GM12878 (cell line): ENCODE results near the gene C2CD4D. TPM values are rescaled to one million over a fixed set of nuclear protein-coding genes. Genes with fewer than 3 reads are reported as not detected.

Experiments
- ATAC-seq: fragments of 200-7000 bp; cut with Tn5 transposase; 3 replicates; pipeline ENCODE4 v1.9.1; 2020; ENCODE audit warnings: mild to moderate bottlenecking, moderate library complexity
- BruUV-seq: library from RNA; stranded (reverse); fragments of 400-500 nt; replicated peaks from 2 replicates; lab custom pipeline; 2021; lab: Mats Ljungman, UMichigan
- CTCF ChIA-PET: fragments of 300-600 bp; sonication (Branson Sonifier 250); formaldehyde crosslinking; extraction: SDS; loops from one replicate; lab custom pipeline; 2021; ENCODE audit warnings: inconsistent platforms; lab: Yijun Ruan, JAX
- POLR2A ChIA-PET: fragments of 350-600 bp; formaldehyde crosslinking; extraction: SDS; loops from one replicate; lab custom pipeline; 2021; ENCODE audit warnings: inconsistent platforms; lab: Charles Lee
- RAD21 ChIA-PET: fragments of 300-600 bp; sonication (Branson Sonifier 250); formaldehyde crosslinking; loops from one replicate; lab custom pipeline; 2023; ENCODE audit warnings: antibody characterized with exemption; ENCODE audit not compliant: unreplicated experiment; lab: Charles Lee
- SMC1A ChIA-PET: fragments of 300-600 bp; sonication (Branson Sonifier 250); formaldehyde crosslinking; loops from one replicate; lab custom pipeline; 2023; ENCODE audit not compliant: unreplicated experiment, uncharacterized antibody; lab: Charles Lee
- DNase-seq: peaks from one replicate; pipeline ENCODE4 v3.0.0-alpha.2; 2011; ENCODE audit warnings: low read depth, low spot score
- FAIRE-seq: peaks from 3 replicates; lab custom pipeline; 2011; peaks lifted over from hg19 to GRCh38; lab: Jason Lieb, UNC
- H2AFZ ChIP-seq: 2 replicates; pipeline ENCODE4 v1.6.0; 2011; ENCODE audit warnings: low read depth, low read length, control low read depth; ENCODE audit not compliant: control insufficient read depth
- H3K27ac ChIP-seq: 2 replicates; pipeline ENCODE4 v1.5.1; 2011; ENCODE audit warnings: control low read depth; ENCODE audit not compliant: control insufficient read depth, insufficient read depth
- H3K27me3 ChIP-seq, 2 experiments: replicated peaks in 1 of 2; 2 replicates each; pipeline versions ENCODE4 v1.6.0 to v1.6.1; 2011; ENCODE audit warnings: low read length in 1 of 2; ENCODE audit not compliant: control insufficient read depth in 2 of 2, insufficient read depth in 2 of 2
- H3K36me3 ChIP-seq, 2 experiments: 2 replicates each; pipeline ENCODE4 v1.5.1; 2011; ENCODE audit warnings: low read length in 1 of 2; ENCODE audit not compliant: control insufficient read depth in 2 of 2, insufficient read depth in 2 of 2
- H3K4me1 ChIP-seq: 2 replicates; pipeline ENCODE4 v1.6.1; 2011; ENCODE audit warnings: mild to moderate bottlenecking, low read length, moderate library complexity, mixed read lengths; ENCODE audit not compliant: control insufficient read depth, insufficient read depth
- H3K4me2 ChIP-seq: 2 replicates; pipeline ENCODE4 v1.6.0; 2011; ENCODE audit warnings: control low read depth; ENCODE audit not compliant: control insufficient read depth, insufficient read depth
- H3K4me3 ChIP-seq: fragments of 200-600 bp; sonication (generic); 2 replicates; pipeline ENCODE4 v1.5.1; 2016
- H3K79me2 ChIP-seq: 2 replicates; pipeline ENCODE4 v1.6.0; 2011; ENCODE audit warnings: low read length; ENCODE audit not compliant: control insufficient read depth, insufficient read depth
- H3K9ac ChIP-seq: 2 replicates; pipeline ENCODE4 v1.8.0; 2011; ENCODE audit warnings: low read length, control low read depth, mixed read lengths; ENCODE audit not compliant: control insufficient read depth, insufficient read depth
- H3K9me3 ChIP-seq: replicated peaks from 3 replicates; pipeline ENCODE4 v1.5.1; 2011; ENCODE audit warnings: mild to moderate bottlenecking, low read length; ENCODE audit not compliant: control insufficient read depth, insufficient read depth
- H4K20me1 ChIP-seq: 2 replicates; pipeline ENCODE4 v1.6.0; 2011; ENCODE audit not compliant: control insufficient read depth, insufficient read depth
- CBX3 ChIP-seq: fragments of 200-600 bp; sonication (generic); IDR thresholded peaks from 2 replicates; pipeline ENCODE4 v1.6.1; 2016; ENCODE audit warnings: low read depth, borderline replicate concordance
- CEBPB ChIP-seq, 2 experiments: fragments of 150-350 bp in 1 of 2; IDR thresholded peaks; 2 replicates each; pipeline ENCODE4 v1.6.1; 2012 to 2014; ENCODE audit warnings: low read depth in 2 of 2, low read length in 2 of 2, borderline replicate concordance in 1 of 2, inconsistent platforms in 1 of 2
- CREB1 ChIP-seq: IDR thresholded peaks from 2 replicates; pipeline ENCODE4 v1.6.1; 2012; ENCODE audit warnings: low read depth, mild to moderate bottlenecking, inconsistent platforms
- FOXK2 ChIP-seq: fragments of 450-650 bp; IDR thresholded peaks from 2 replicates; pipeline ENCODE4 v1.6.1; 2017; ENCODE audit warnings: mild to moderate bottlenecking, moderate library complexity
- IKZF2 ChIP-seq, 2 experiments: fragments of 450-650 bp; IDR thresholded peaks; 2 replicates each; pipeline ENCODE4 v1.6.1; 2017; ENCODE audit warnings: mild to moderate bottlenecking in 2 of 2, moderate library complexity in 2 of 2
- IRF5 ChIP-seq: fragments of 450-650 bp; IDR thresholded peaks from 2 replicates; pipeline ENCODE4 v1.6.1; 2017; ENCODE audit warnings: borderline replicate concordance
- MEF2A ChIP-seq: IDR thresholded peaks from 2 replicates; pipeline ENCODE4 v1.6.1; 2011; ENCODE audit warnings: low read depth, mild to moderate bottlenecking, low read length, moderate library complexity; ENCODE audit not compliant: insufficient read depth
- MTA3 ChIP-seq: IDR thresholded peaks from 2 replicates; pipeline ENCODE4 v1.6.1; 2012; ENCODE audit warnings: low read length, inconsistent platforms, borderline replicate concordance
- MYC ChIP-seq: IDR thresholded peaks from 2 replicates; pipeline ENCODE4 v1.6.1; 2011; ENCODE audit warnings: mild to moderate bottlenecking, low read length, moderate library complexity, inconsistent platforms; ENCODE audit not compliant: insufficient read depth, insufficient replicate concordance, insufficient read length, severe bottlenecking
- RAD51 ChIP-seq: fragments of 450-650 bp; IDR thresholded peaks from 2 replicates; pipeline ENCODE4 v1.6.1; 2016; ENCODE audit warnings: moderate library complexity, mild to moderate bottlenecking, inconsistent platforms
- SP1 ChIP-seq: IDR thresholded peaks from one replicate; pipeline ENCODE4 v1.6.1; 2011; ENCODE audit warnings: low read depth, low read length
- SREBF2 ChIP-seq: IDR thresholded peaks from 2 replicates; pipeline ENCODE4 v1.6.1; 2012; ENCODE audit warnings: mild to moderate bottlenecking, low read length
- SUZ12 ChIP-seq: fragments of 200-600 bp; sonication (generic); IDR thresholded peaks from one replicate; pipeline ENCODE4 v1.6.1; 2018; ENCODE audit warnings: antibody characterized with exemption, mild to moderate bottlenecking; ENCODE audit not compliant: unreplicated experiment
- ZBTB40 ChIP-seq: fragments of 450-650 bp; IDR thresholded peaks from 2 replicates; pipeline ENCODE4 v1.6.1; 2016; ENCODE audit warnings: mild to moderate bottlenecking, moderate library complexity, borderline replicate concordance
- WGBS: methylation state at CpG from one replicate; pipeline ENCODE4 v1.1.6; 2016; ENCODE audit warnings: low lambda C conversion rate; ENCODE audit not compliant: insufficient replicate concordance, insufficient coverage; ENCODE audit errors: missing lambda C conversion rate; 5-methylcytosine and 5-hydroxymethylcytosine counted together
- in situ Hi-C: fragments of 300-500 bp; cut with MboI; formaldehyde crosslinking; loops from 9 replicates; pipeline ENCODE4 v1.14.3; 2018; ENCODE audit warnings: mixed read lengths
- intact Hi-C: fragments of 100-400 bp; cut with micrococcal nuclease; formaldehyde crosslinking; loops from one replicate; pipeline ENCODE4 v1.14.2; 2022; ENCODE audit not compliant: unreplicated experiment
- polyA plus RNA-seq, 11 experiments: library from polyadenylated mRNA; depleted of rRNA in 4 of 11; unstranded in 6 of 11; stranded (reverse) in 5 of 11; fragments of >200 nt; fragmentation: Nextera tagmentation in 4 of 11; fragmentation: Illumina TruSeq in 1 of 11; extraction: Ambion mirVana in 4 of 11; extraction: Trizol in 1 of 11; gene quantifications; 1 replicate in 1 of 11; 2 replicates in 10 of 11; pipeline versions ENCODE4 v1.2.1 to v1.2.3, GENCODE V29; 2011 to 2016; ENCODE audit warnings: inconsistent platforms in 2 of 11, missing spikeins in 2 of 11, low read depth in 1 of 11
- total RNA-seq, 4 experiments: library from RNA; depleted of rRNA in 3 of 4; stranded (reverse); fragments of >200 nt in 3 of 4; fragmentation: Illumina TruSeq in 1 of 4; extraction: Trizol in 1 of 4; gene quantifications; 2 replicates each; pipeline versions ENCODE4 v1.2.1 to v1.2.3, GENCODE V29; 2013 to 2021

C2CD4D gene
- total and polyA plus RNA-seq, 10 of the 15 experiments (the other 5 are each of a cell fraction or from before 2014, with no cell fraction given): 0.03 to 0.67 (median 0.13) TPM; not detected in 4

GRCh38 chr1:151849126-151849525 is 9.5 kb upstream of the C2CD4D start:
- Histone ChIP-seq H3K9ac (no peak overlapping the region), H3K9me3 (no peaks in the 10 kb centered on the region), H3K27ac (no peak overlapping the region), H3K4me3 (no peak overlapping the region), H4K20me1 (no peaks in the 10 kb centered on the region), H3K36me3 (no peaks in the 10 kb centered on the region), H3K4me1 (no peaks in the 10 kb centered on the region), H3K79me2 (no peaks in the 10 kb centered on the region), H3K27me3 (peaks cover 0 to 3% of the 10 kb centered on the region in 2 experiments; a peak in 1 of 4 replicates), H2AFZ (no peak overlapping the region), H3K4me2 (no peak overlapping the region)
- intact Hi-C loops: no loop called here
- in situ Hi-C loops: no loop called here
- RAD21 ChIA-PET: no interaction called here
- ATAC-seq: no peak
- SMC1A ChIA-PET: interaction anchor here (1.0 to 2.1 kb wide), 6 partner anchors 9 to 129 kb away, joined by 3 to 7 read pairs (median 4); partner anchors contain the start of gene C2CD4D
- FAIRE-seq: no peak
- no peak for TF ChIP-seq CEBPB (IDR thresholded peaks at IDR 0.05; ENCODE audit: borderline replicate concordance in 1 of 2, low read depth in 2 of 2, low read length in 2 of 2)
- TF ChIP-seq SREBF2: no peak
- TF ChIP-seq IRF5: no peak
- TF ChIP-seq MTA3: no peak
- TF ChIP-seq MYC: no peak
- no peak for TF ChIP-seq SP1
- no peak for TF ChIP-seq IKZF2 (IDR thresholded peaks at IDR 0.05)
- no peak for TF ChIP-seq FOXK2
- no peak for TF ChIP-seq SUZ12
- no peak for TF ChIP-seq CBX3
- no peak for TF ChIP-seq CREB1
- no peak for TF ChIP-seq MEF2A
- TF ChIP-seq RAD51: no peak
- TF ChIP-seq ZBTB40: no peak
- DNase-seq: no peak
- WGBS: 24% methylated on average over 3 of the region's 3 CpGs
- no TSS peak for BruUV-seq
- POLR2A ChIA-PET: interaction anchor here (0.7 to 1.1 kb wide), 3 partner anchors 9 to 538 kb away, joined by 3 to 4 read pairs (median 3); no protein-coding TSS in a partner anchor
- CTCF ChIA-PET: interaction anchor here (1.0 to 2.0 kb wide), 2 partner anchors 9 kb away, joined by 3 to 6 read pairs; partner anchors contain the start of gene C2CD4D
